LHCN-M2 (cell line): Measurements from ENCODE around the gene NDE1. TPM values are rescaled to one million over a fixed set of nuclear protein-coding genes. Genes with fewer than 3 reads are reported as not detected.
A peak's percentile ranks its signal among the peaks of the same experiment; 100 is the strongest.
"Not testable (repeated sequence)": the region's sequence is repeated elsewhere in the genome, so short reads cannot be mapped to it uniquely, and the experiment has no call there.

Source experiments
- DNase-seq: peaks from one replicate; pipeline ENCODE4 v3.0.0-alpha.2; 2012; ENCODE audit warnings: low read depth
- total RNA-seq: library from RNA; depleted of rRNA; stranded (reverse); fragments of >200 nt; gene quantifications from 2 replicates; pipeline ENCODE4 v1.2.3, GENCODE V29; 2014

The NDE1 gene
- total RNA-seq, 1 experiment from 2014 or later: 51.2 TPM

- DNase-seq: no peak
Observed at GRCh38 chr16:15620611-15621195, 29.3 kb upstream of the NDE1 start.

- no peak for DNase-seq
Observed at GRCh38 chr16:15621456-15621855, 28.6 kb upstream of the NDE1 start.

DNA sequence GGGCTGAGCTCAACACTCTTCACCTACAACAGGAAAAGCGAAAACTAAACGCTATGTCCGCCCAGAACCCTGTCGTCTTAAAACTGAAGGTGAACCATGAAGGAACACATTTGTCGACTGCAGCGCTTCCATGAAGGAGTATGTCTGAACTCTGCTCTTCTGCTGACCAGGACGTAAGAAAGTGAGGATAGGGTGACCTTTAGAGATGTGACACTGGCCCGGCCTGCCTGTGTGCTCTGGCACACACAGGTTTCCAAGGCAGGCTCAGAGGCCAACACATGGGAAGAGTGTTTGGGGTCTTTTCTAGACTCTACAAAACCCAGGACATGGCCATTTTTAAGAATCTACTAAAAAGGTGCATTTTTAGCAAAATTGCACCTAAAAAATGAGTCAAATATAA lies 28.2 kb upstream of the NDE1 start:
- DNase-seq: no peak

DNA sequence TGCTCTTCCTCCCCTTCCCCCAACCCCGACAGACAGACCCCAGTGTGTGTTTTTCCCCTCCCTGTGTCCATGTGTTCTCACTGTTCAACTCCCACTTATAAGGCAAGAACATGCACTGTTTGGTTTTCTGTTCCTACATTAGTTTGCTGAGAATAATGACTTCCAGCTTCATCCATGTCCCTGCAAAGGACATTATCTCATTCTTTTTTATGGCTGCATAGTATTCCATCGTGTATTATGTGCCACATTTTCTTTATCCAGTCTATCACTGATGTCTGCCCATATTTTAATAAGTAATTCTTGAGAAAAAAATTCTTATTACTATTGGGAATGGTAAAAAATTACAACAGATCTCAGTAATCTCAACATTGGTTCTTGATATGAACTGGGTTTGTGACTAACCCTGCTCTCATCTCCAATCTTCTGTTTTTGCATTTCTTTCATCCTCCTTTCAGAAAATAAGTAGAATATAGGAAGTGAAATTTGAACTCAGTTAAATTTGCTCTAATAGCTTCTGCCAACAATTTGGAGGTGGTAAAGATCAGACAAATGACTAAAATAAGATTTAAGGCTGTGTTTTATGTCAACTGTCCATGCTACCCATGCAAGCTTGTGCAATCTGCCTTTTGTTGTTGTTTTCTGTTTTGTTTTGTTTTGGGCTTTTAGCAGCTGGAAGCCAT lies 18.2 kb upstream of the NDE1 start:
- no peak for DNase-seq

- no peak for DNase-seq
Observed at GRCh38 chr16:15635926-15636325, 14.1 kb upstream of the NDE1 start.

GRCh38 chr16:15636392-15636873 lies 13.6 kb upstream of the NDE1 start:
- DNase-seq: no peak

DNA sequence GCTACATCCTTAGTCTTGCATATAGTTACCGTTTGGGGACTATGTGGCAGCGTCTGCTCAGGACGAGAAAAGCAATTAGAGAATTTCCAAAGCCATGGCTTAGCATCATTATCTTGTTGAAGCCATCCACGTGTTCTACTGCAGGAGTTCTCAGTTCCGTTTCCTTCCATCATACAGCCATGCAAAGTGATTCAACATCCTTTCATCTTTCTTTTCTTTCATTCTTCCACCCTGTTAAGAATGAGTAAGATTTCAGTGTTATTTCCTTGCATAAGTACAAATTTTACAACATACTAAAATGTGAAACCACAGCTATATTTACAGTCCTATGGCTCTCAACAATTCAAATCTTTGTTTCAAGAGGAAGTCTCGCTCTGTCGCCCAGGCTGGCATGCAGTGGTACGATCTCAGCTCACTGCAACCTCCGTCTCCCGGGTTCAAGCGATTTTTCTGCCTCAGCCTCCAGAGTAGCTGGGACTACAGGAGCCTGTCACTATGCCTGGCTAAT lies 10.9 kb upstream of the NDE1 start:
- DNase-seq: no peak

GRCh38 chr16:15640966-15641365 lies 9.1 kb upstream of the NDE1 start:
- DNase-seq: no peak

DNA sequence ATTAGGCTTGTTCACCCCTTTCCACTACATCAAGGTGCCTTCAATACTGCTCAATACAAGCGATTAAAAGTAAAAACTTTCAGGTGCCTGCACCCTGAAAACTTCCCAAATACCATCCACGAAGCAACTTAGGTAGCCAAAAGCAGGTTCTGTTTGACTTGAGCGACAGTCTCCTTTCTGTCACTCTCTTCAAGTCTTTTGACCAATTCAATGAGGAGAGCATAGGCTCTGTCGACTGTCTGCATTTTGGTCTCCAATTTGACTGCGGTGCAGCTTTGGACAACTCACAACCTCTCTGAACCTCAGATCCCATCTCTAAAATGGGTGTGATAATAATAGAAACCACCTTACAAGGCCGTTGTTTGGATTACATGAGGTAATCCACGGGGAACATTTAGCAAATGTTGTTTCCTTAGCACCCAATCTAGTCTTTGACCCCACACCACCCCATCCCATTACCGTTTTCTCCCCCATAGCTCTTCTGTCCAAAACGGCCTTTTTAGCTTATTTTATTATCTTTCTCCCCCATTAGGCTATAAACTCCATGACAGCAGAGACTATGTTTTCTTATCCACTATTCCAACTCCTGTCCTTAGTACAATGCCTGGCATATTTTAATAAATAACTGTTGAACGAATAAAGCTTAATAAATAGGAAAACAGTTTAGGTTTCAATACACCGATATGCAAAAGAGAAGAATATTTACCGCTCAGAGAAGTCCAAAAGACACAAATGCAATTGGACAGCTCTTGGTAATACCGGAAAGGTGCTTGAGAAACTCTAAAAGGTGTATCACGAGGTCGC lies 8.1 kb upstream of the NDE1 start:
- no peak for DNase-seq

DNA sequence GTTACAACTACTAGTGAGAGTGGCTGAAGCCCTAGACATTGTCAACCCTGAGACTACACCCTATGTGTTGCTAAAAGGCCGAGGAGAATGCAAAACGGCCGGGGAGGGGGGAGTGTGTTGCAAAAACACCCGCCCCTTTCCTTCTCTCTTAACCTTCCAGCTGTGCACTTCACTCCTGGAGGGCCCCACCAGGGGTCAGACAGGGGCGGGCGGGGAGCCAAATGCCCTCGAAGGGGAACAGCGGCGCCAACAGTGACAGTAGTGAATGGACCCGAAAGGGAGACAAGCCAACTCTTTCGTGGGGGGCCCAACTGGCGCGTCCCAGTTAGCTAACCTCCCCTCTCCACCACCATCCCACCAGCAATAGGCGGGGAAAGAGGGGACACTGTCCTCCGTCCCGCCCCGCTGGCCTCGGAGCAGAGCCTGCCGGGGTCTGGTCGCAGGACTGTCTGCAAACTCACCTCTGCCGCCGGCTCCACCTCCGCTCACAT lies 7.4 kb upstream of the NDE1 start:
- DNase-seq: peak; percentile 85

DNA sequence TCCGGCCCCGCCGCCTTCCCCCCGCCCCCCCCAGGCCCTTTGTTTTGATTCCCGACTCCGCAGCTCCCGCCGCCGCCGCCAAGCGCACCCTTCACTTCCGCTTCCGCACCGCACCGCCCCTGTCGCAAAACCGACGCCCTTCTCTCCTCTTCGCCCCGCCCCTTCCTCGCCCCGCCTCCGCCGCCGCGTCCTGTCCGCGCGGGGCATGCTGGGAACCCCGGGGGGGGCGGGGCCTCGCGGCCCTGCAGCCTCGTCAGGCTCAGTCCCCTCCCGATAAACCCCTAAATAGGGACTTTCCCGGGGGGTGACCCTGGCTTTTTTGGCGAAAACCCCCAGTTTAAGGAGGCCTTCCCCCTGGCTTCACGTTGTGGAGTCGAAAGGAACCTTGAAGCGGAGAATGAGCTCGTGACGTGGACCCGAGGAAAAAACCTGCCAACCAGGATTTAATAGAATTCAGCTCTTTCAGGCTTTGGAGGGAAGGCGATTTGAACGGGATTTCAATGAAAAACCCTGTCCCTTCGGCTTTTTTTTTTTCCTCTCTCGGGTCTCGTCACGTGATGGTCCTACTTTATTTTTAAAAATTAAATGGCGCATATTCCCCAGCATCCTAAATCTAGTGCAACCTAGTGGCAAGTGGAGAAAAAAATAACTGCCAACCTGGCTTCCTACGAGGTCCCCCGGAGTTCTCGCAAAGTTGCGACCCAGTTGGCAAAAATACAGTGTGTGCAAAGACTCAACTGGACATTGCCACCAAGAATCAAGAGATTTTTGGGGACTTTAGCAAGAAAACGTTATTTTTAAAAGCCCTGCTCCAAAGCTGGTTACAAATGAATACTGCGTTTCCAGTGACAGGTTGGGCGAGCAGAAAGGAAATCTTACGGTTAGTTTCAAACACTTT lies 6.7 kb upstream of the NDE1 start, which contains the start of gene MARF1:
MARF1 (minus strand) TSS at position 107 of the 898 bp plus-strand sequence. CDS start 3,921 bp downstream, outside the sequence.
- peak; percentile 93 for DNase-seq

- no peak for DNase-seq
Observed at GRCh38 chr16:15643946-15644250, 6.1 kb upstream of the NDE1 start.

DNA sequence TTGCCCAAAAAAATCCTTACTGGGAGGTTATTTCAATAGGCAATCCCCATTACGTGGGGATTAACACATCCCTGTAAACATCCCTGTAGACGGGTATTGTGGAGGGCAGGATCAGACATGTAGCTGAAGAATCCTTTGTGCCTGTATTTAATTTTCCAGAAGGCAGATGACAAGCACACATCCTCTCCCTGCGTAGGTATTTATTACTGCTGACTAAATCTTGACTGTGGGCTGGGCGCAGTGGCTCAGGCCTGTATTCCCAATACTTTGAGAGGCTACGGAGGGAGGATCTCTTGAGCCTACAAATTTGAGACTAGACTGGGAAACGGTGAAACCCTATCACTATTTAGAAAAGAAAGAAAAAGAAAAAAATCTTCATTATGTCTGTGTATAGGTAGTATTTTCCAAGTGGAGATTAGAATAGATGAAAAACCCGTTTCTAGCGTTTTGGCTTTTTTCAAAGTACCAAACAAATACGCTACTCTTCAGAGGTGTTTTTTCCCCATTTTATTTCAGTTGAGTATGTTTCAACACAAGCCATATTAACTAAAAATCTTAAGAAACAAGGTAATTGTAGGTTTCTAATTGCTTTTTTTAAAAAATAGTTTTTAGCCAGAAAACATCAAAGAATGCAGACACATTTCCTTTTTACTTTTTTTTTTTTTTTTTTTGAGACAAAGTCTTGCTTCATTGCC lies 5.6 kb upstream of the NDE1 start:
- DNase-seq: peak; percentile 28

- peak; percentile 72 for DNase-seq
Observed at GRCh38 chr16:15644962-15645465, 5.0 kb upstream of the NDE1 start.

DNA sequence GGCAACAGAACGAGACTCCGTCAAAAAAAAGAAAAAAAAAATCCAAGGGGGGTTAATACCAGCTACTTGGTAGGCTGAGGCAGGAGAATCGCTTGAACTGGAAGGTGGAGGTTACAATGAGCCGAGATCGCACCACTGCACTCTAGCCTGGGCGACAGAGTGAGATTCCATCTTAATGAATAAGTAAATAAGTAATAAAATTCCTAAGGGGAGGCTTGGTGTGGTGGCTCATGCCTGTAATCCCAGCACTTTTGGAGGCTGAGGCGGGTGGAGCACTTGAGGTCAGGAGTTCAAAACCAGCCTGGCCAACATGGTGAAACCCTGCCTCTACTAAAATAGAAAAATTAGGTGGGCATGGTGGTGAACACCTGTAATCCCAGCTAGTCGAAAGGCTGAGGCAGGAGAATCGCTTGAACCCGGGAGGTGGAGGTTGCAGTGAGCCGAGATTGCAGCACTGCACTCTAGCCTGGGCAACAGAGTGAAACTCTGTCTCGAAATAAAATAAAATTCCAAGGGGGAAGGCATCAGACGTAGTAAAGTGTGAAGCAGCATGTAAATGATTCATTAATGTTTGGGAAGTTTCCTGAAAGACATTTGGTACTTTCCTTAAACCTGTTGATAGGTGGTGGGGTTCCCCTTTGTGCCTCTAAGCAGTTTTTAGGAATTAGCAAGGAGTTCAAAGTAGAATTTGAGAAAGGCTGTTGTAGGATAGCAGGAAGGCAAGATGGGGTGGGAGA lies 3.3 kb upstream of the NDE1 start:
- not testable (repeated sequence) for DNase-seq

GRCh38 chr16:15647294-15648014 lies 2.6 kb upstream of the NDE1 start:
- DNase-seq: no peak

DNA sequence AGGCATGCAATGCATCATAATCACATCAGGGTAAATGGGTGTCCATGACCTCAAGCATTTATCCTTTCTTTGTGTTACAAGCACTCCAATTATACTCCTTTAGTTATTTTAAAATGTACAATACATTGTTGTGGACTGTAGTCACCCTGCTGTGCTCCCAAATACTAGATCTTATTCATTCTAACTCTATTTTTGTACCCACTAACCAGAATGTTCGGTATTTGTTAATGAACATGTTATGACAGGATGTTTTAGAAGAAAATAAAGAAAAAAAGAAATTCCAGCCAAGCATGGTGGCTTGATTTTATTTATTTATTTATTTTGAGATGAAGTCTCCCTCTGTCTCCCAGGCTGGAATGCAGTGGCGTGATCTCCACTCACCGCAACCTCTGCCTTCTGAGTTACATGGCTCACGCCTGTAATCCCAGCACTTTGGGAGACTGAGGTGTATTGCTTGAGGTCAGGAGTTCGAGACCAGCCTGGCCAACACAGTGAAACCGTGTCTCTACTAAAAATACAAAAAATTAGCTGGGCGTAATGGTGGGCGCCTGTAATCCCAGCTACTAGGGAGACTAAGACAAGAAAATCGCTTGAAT lies 1.8 kb upstream of the NDE1 start:
- no peak for DNase-seq

- DNase-seq: not testable (repeated sequence)
Observed at GRCh38 chr16:15649311-15649710, 734 bp upstream of the NDE1 start.

DNA sequence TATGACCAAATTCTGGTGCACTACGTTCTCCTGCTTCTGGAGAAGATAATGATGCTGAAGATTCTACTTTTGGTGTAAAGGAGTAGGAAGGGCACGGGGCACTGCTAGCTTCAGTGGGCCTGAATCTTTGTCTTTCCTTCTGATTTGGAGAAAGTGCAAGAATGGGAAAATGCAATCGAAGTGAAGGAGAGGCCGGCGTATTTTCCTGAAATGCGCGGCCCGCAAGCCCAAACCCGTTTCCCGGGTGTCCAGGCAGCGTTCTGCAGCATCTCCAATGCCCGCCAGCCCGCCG lies 372 bp upstream of the NDE1 start:
- no peak for DNase-seq
